IPS DF 4.7 (cell line): Measurements from ENCODE around the gene TMEM223.
"Not testable (repeated sequence)": the region's sequence is repeated elsewhere in the genome, so short reads cannot be mapped to it uniquely, and the experiment has no call there.

Experiments used
- DNase-seq: peaks from one replicate; pipeline ENCODE4 v3.0.0-alpha.2; 2013; ENCODE audit warnings: low spot score; ENCODE audit errors: extremely low read depth

TMEM223 gene

GRCh38 chr11:62791501-62792201, at the start of gene TMEM223:
TMEM223 (minus strand) TSS chr11:62792006; CDS start chr11:62791994, 12 bp downstream.
- DNase-seq = no peak

DNA sequence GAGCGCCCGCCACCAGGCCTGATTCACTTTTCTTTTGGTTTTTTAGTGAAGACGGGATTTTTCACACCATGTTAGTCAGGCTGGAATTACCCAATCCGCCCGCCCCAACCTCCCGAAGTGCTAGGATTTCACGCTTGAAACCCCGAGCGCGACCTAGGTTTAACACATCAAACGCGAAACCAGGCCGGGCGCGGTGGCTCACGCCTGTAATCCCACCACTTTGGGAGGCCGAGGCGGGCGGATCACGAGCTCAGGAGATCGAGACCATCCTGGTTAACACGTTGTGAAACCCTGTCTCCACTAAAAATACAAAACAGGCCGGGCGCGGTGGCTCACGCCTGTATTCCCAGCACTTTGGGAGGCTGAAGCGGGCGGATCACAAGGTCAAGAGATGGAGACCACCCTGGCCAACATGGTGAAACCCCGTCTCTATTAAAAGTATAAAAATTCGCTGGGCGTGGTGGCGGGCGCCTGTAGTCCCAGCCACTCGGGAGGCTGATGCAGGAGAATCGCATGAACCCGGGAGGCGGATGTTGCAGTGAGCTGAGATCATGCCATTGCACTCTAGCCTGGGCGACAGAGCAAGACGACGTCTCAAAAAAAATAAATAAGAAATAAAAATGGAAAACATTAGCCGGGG, 49.0 kb upstream of the TMEM223 start:
- not testable (repeated sequence) for DNase-seq

DNA sequence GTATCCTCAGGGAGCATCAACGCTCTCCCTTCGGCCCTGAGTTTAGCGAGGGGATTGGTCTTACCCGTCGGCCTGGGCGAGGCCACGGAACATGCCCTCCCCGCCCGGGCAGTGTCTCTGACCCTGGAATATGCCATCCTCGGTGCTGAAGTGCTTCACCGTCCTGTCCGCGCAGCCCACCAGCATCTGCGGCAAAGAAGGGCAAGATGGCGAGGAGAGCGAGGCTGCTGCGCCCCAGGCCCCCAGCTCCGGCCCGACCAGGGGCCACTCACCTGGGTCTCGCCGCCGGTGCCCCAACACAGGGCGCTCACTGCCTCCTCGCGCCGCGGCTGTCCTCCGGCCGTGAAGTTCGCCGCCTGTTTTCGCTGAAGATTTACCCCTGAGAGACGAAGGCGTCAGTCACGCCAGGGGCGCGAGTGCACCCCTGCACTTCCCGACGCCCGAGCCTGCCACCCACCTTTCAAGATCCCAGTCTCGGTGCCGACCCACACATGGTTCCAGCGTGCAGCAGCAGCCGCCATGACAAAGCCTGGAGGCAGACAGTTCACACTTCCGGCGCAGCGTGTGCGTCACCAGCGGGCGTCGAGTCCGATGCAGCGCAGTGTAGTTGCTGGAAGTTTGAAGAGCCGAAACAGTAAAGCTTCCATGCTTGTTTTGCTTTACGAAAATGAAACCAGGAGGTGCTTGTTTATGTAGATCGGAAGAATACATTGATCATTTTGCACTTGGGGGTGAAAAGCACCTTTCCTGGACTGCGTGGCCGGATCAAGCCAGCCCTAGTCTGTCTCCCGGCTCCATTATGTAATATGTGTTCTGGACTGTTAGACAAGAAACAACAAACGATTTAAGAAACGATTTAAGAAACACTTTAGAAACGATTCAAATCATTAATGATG, 47.5 kb upstream of the TMEM223 start, which contains the start of gene WDR74:
Gene WDR74, minus strand, starts transcription at position 541 of the 896 bp plus-strand sequence. Its CDS starts 20 bp downstream, at position 521.
- peak; percentile 74 for DNase-seq

GRCh38 chr11:62835336-62835735, 43.5 kb upstream of the TMEM223 start:
- DNase-seq = no peak

DNA sequence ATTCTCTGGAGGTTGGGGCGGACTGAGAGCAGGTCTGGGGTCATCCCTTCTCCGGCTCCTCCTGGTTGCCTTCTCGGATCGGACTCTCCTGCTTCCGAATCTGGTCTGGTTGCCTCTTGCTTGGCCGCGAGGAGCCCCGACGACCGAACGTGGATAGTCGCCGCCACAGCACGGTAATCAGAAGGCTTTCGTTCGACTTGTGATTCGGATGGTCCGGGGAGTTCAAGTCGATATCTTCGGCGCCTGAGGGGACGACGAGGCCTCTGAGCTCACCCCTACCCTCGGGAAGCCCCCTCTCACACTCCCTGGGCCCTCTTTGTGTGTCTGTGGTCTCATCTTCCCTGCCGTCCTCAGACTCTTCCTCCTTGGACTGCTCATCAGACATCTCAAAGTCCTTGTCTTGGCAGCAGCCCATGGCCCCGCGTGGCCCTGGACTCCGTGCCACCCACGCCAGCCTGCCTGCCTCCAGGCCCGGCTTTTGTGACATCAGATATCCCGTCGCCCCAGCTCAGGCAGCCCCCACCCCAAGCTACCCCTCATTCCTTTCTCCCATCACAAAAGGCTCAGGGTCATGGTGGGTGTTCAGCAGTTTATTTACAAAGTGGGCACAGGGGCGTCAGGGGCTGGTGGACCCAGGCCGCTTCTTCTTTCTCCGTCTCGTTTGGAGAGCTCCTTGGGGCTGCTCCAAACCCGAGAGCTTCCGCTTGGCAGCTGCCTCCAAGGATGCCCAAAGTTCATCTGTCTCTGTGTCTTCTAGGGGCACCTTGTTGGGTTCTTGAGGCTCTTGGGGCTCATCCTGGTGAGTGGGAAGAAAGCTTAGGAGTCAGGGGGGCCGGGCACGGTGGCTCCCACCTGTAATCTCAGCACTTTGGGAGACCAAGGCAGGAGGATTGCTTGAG, 40.8 kb upstream of the TMEM223 start, which contains the start of gene TEX54:
Gene TEX54, minus strand, starts transcription at position 506 of the 899 bp plus-strand sequence.
- DNase-seq = no peak

DNA sequence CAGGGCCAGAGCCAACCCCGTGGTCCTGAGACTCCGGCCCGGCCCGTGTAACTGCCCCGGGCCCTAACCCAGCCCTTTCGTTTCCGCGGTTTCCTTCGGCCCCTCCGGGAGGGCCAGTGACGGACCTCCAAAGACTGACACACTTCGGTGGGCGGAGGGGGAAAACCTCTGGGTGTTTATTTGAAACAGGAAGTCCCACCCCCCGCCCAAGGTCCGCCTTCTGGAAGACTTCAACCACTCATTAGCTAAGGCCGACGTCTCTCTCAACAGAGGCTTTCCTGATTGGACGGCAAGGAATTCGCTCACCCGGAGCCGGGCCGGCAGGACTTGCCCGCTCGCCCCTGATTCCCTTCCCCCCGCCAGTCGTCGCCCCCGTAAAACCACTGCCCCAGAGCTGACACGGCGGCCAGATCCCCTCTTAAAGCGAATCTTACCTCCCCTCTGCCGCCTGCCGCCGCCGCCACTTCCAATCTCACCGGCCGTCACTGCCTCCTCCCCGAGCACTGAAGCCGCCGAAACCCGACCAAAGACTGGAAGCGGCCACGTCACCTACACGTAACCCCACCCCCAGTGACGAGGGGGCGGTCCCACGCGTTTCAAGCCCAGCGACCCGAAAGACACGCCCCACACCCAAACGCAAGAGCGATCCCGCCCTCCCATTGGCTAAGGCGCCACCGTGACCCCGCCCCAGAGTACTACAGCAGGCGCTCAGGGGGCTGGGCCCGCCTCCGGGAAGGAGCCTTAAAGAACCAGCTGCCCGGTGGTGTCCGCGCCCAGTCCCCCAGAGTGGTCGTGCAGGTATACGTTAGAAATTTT, 39.9 kb upstream of the TMEM223 start, which contains the start of gene STX5:
Gene STX5, minus strand, starts transcription at position 532 of the 816 bp plus-strand sequence. CDS start 808 bp downstream, outside the sequence.
- peak; percentile 89 for DNase-seq

- no peak for DNase-seq
Observed at GRCh38 chr11:62830904-62831519, 39.2 kb upstream of the TMEM223 start.

DNA sequence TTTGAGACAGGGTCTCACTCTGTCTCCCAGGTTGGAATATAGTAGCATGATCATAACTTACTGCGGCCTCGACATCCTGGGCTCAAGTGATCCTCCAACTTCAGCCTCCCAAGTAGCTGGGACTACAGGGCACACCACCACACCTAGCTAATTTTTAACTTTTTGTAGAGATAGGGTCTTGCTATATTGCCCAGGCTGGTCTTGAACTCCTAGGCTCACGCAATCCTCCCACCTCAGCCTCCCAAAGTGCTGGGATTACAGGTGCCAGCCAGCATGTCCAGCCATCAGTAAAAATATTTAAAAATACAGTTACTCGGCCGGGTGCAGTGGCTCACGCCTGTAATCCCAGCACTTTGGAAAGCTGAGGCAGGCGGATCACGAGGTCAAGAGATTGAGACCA, 36.3 kb upstream of the TMEM223 start:
- DNase-seq = not testable (repeated sequence)

- DNase-seq = no peak
Observed at GRCh38 chr11:62823677-62824076, 31.9 kb upstream of the TMEM223 start.

- DNase-seq = no peak
Observed at GRCh38 chr11:62817129-62817528, 25.3 kb upstream of the TMEM223 start.

GRCh38 chr11:62816557-62816956, 24.8 kb upstream of the TMEM223 start:
- DNase-seq = no peak

GRCh38 chr11:62811659-62812058, 19.9 kb upstream of the TMEM223 start:
- no peak for DNase-seq

GRCh38 chr11:62810748-62811147, 18.9 kb upstream of the TMEM223 start:
- no peak for DNase-seq

DNA sequence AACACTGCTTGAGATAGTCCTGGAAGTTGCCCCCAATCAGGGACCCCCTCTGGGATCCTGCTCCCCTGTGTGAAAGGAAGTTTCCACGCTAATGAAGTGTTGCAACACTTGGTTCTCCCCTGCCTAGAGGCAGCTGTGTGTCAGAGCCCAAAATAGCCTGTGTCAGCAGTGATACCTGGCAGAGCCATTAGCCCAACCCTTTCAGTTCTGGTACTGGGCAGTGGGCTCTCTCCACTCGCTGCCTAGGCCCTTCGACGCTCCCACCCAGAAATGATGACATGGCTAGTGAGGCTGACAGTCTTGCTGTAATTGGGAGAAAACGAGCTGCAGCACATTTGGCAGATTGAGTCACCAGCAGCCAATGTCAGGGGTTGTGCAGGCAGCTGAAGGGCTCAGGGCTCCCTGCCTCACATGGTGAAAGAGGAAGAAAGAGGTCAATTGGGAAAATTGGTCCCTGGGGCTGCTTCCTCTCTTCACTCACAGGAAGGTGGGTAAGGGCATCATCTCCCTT, 14.9 kb upstream of the TMEM223 start:
- no peak for DNase-seq

DNA sequence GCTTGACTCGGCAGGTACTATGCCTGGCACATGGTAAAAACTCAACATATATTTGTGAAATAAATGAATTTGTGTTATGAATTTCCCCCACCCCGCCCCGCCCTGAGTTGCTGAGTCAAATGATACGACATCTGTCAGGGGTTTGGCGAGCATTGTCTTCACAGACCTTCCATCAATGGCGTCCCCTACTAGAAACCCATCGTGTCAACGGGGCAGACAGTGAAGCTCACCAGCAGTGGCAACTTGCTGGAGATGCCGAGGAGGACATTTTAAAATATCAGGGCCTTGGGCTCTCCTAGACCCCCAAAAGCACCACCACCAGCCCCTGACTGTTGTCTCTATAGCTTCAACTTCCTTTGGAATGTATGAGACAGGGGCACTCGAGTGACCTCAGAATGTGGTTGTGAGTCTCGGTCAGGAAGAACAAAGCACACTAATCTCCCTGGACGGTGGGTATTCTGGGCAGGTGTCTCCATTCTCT, 14.2 kb upstream of the TMEM223 start:
- no peak for DNase-seq

DNA sequence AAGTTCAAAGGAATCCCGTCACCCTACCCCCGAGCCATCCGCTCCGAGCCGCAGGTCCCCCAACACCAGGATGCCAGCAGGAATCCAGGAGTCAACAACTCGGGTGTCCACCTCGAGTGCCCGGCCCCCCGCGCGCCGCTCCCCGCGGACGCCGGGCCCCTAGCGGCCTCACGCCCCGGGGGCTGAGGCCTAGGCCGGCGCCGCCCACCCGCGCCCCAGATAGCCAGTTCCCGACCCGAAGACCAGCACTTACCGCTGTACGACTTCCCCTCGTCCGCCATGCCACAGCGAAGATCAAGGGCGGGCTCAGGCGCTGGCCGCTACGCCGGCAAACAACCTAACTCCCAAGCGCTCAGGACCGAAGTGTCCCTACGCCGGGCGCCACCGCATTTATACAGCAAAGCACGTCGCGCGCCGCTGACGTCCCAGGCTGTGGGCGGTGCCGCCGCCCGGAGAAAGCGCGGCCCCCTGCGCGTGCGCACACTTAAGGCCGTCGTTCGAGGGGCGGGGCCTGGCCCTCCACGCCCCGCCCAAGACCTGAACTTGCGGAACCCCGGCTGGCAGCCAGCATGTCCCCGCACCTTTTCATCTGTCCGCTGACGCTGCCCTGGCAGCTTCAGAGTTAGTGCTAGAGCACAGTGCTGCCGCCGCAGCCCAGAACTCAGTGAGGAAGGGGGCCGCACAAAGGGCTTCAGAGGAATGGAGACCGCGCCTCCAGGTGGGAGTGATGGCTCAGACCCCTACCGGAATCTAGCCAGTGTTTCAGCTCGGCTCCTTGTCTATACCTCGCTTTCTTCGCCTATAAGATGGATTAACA, 13.5 kb upstream of the TMEM223 start, which contains the start of gene NXF1:
Gene NXF1, minus strand, starts transcription at position 365 of the 817 bp plus-strand sequence. Its CDS starts 84 bp downstream, at position 281.
- DNase-seq = no peak

DNA sequence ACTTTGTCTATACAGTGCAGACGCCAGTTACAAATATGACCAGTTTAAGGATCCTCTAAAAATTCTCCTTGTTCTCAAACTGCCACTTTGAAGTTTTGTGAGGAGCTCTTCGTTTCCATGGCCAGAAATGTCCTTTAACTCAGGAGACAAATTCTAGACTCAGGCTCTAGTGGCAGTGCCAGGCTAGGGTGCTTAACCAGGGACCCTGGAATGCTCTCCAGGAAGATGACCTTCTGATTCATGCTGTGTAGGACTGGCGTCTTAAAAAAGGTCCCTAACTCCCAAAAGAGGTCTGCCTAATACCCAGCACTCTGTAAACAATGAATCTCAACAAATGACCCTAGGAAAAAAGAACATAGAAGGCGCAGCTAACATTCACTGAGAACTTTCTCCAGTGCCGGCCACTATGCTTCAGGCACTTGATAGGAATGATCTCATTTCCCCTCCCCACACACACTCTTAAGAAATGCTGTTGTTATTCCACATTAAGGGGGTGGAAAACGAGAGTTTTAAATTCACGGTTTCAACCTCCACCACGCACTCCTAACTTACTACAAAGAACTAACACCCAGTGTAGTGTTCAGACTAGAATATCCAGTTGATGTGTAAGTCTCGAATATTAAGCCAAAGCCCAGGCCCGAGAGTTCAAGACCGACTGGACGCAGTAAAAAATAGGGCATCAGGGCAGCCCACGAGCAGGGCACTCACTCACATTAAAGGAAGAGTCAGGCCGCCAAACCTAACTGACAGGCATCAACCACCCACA, 12.7 kb upstream of the TMEM223 start:
- no peak for DNase-seq
